ENCODE measurements around the gene PCDHA13. TPM values are rescaled to one million over a fixed set of nuclear protein-coding genes. Genes with fewer than 3 reads are reported as not detected.
"Not testable (repeated sequence)": the region's sequence is repeated elsewhere in the genome, so short reads cannot be mapped to it uniquely, and the experiment has no call there.

The PCDHA13 gene, protein sequence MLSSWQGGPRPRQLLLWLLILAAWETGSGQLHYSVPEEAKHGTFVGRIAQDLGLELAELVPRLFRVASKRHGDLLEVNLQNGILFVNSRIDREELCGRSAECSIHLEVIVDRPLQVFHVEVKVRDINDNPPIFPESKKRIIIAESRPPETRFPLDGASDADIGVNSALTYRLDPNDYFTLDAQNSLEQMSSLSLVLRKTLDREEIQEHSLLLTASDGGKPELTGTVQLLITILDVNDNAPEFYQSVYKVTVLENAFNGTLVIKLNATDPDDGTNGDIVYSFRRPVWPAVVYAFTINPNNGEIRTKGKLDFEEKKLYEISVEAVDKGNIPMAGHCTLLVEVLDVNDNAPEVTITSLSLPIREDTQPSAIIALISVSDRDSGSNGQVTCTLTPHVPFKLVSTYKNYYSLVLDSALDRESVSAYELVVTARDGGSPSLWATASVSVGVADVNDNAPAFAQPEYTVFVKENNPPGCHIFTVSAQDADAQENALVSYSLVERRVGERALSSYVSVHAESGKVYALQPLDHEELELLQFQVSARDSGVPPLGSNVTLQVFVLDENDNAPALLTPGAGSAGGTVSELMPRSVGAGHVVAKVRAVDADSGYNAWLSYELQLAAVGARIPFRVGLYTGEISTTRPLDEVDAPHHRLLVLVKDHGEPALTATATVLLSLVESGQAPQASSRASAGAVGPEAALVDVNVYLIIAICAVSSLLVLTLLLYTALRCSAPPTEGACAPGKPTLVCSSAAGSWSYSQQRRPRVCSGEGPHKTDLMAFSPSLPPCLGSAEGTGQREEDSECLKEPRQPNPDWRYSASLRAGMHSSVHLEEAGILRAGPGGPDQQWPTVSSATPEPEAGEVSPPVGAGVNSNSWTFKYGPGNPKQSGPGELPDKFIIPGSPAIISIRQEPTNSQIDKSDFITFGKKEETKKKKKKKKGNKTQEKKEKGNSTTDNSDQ
- 1.0 TPM for total RNA-seq (2021; ENCODE audit: unreplicated experiment)
- polyA plus RNA-seq (2012; ENCODE audit: insufficient read length), result 0.79 TPM
- Bru-seq, nascent RNA, result percentile 49 among the genes with signal in this experiment
- BruChase-seq, experiment 1, labeled RNA remaining after a 2-hour chase, result percentile 49 among the genes with signal in this experiment
- percentile 51 among the genes with signal in this experiment for BruChase-seq, experiment 2, labeled RNA remaining after a 6-hour chase
- long read RNA-seq, full-length matches to known transcripts, result 3 of 5 reads
- long read RNA-seq, partial matches to known transcripts, result 0 of 5 reads
- long read RNA-seq, other reads (novel, unspliced or antisense), result 2 of 5 reads

GRCh38 chr5:140881889-140882590 is at the start of gene PCDHA13:
Gene PCDHA13 (plus strand): TSS chr5:140882124. CDS start chr5:140882269, 145 bp downstream.
- no peak for TF ChIP-seq REST (IDR thresholded peaks at IDR 0.05; ENCODE audit: insufficient read depth in 1 of 2, low read depth in 2 of 2, low read length in 1 of 2)
- peak; percentile 60 for ATAC-seq
- POLR2A ChIA-PET, result no interaction called here

GRCh38 chr5:140833993-140834392 is 47.9 kb upstream of the PCDHA13 start, which contains the start of gene PCDHA7:
Gene PCDHA7 (plus strand): TSS chr5:140834269. CDS start chr5:140834384, 115 bp downstream.
- Histone ChIP-seq H3K4me1 (ENCODE audit: control insufficient read depth, insufficient read depth, low read length) (no peaks in the 10 kb centered on the region), H3K27ac (ENCODE audit: low read length) (no peak within 1 kb of the TSS), H3K4me3 (ENCODE audit: low read depth in 2 of 2, low read length in 2 of 2) (no peak within 1 kb of the TSS), H3K9me3 (ENCODE audit: control insufficient read depth, insufficient read depth, low read depth, low read length) (no peaks in the 10 kb centered on the region; the same call in 1 of the 2 replicates), H3K27me3 (ENCODE audit: control insufficient read depth, insufficient read depth, low read length) (no peaks in the 10 kb centered on the region), H3K36me3 (ENCODE audit: control insufficient read depth, insufficient read depth, low read length) (no peaks in the 10 kb centered on the region)
- ATAC-seq (no peak), DNase-seq (ENCODE audit: low read depth, low spot score) (no peak)
- no TSS peak for BruUV-seq (replicated peaks)
- 0 out of 2 replicates have a peak, but pooled peaks have one; percentile 18 for TF ChIP-seq CTCF (IDR thresholded peaks at IDR 0.05)
- no peak for TF ChIP-seq POLR2AphosphoS5 (IDR thresholded peaks at IDR 0.05; ENCODE audit: low read depth, low read length)
- ChIA-PET CTCF (interaction anchor here (0.6 kb wide), 1 partner anchor 322 kb away, joined by 3 read pairs; no protein-coding TSS in a partner anchor), POLR2A (no interaction called here)
- intact Hi-C loops (cut with micrococcal nuclease; ENCODE audit: unreplicated experiment) (no loop called here), in situ Hi-C loops (cut with HindIII; ENCODE audit: low pct_unique_long_range_greater_than_20kb, low sequenced_read_pairs) (no loop called here)

More at GRCh38 chr5:140881889-140882590, at the start of gene PCDHA13:
- no peaks in the 10 kb centered on the region for H3K27me3 ChIP-seq (ENCODE audit: control insufficient read depth, insufficient read depth, low read length)
- no peaks in the 10 kb centered on the region for H3K4me1 ChIP-seq (ENCODE audit: control insufficient read depth, insufficient read depth, low read length)
- no peak for DNase-seq (ENCODE audit: low read depth, low spot score)
- no TSS peak for BruUV-seq (replicated peaks)
- in situ Hi-C loops (cut with HindIII; ENCODE audit: low pct_unique_long_range_greater_than_20kb, low sequenced_read_pairs), result no loop called here
- H3K4me3 ChIP-seq (ENCODE audit: low read depth in 2 of 2, low read length in 2 of 2), result peak within 1 kb of the TSS; percentile 24 to 54
- intact Hi-C loops (cut with micrococcal nuclease; ENCODE audit: unreplicated experiment), result loop anchor here (1.0 kb wide), 1 partner anchor 158 kb away; no protein-coding TSS in a partner anchor
- CTCF ChIA-PET, result interaction anchor here (0.7 kb wide), 2 partner anchors 137 to 153 kb away, joined by 7 to 9 read pairs; no protein-coding TSS in a partner anchor
- no peaks in the 10 kb centered on the region; the same call in 1 of the 2 replicates for H3K36me3 ChIP-seq (ENCODE audit: control insufficient read depth, insufficient read depth, low read length)
- H3K27ac ChIP-seq (ENCODE audit: low read length), result no peak within 1 kb of the TSS
- no peaks in the 10 kb centered on the region; the same call in 1 of the 2 replicates for H3K9me3 ChIP-seq (ENCODE audit: control insufficient read depth, insufficient read depth, low read depth, low read length)

- CTCF ChIA-PET, result interaction anchor here (0.6 kb wide), 1 partner anchor 321 kb away, joined by 3 read pairs; no protein-coding TSS in a partner anchor
- DNase-seq (ENCODE audit: low read depth, low spot score); BruUV-seq (replicated peaks); POLR2A ChIA-PET; H3K4me3 ChIP-seq (ENCODE audit: low read depth in 2 of 2, low read length in 2 of 2); H3K36me3 ChIP-seq (ENCODE audit: control insufficient read depth, insufficient read depth, low read length); H3K4me1 ChIP-seq (ENCODE audit: control insufficient read depth, insufficient read depth, low read length); H3K9me3 ChIP-seq (ENCODE audit: control insufficient read depth, insufficient read depth, low read depth, low read length); in situ Hi-C loops (cut with HindIII; ENCODE audit: low pct_unique_long_range_greater_than_20kb, low sequenced_read_pairs); ATAC-seq; H3K27ac ChIP-seq (ENCODE audit: low read length); H3K27me3 ChIP-seq (ENCODE audit: control insufficient read depth, insufficient read depth, low read length); intact Hi-C loops (cut with micrococcal nuclease; ENCODE audit: unreplicated experiment): not testable (repeated sequence)
These were observed 47.4 kb upstream of the PCDHA13 start for GRCh38 chr5:140834439-140835008.
